Keratinocyte (primary cell): ENCODE results near the gene SPATA9.

Experiments
- EZH2 ChIP-seq: IDR thresholded peaks from one replicate; pipeline ENCODE4 v1.6.1; 2012; ENCODE audit warnings: inconsistent platforms, mild to moderate bottlenecking, low read length, moderate library complexity
- TF ChIP-seq, protein P1 (sequence below), 3 experiments: IDR thresholded peaks in 1 of 3; conservative IDR thresholded peaks in 1 of 3; optimal IDR thresholded peaks in 1 of 3; 2 replicates in 2 of 3; 3 replicates in 1 of 3; pipeline versions ENCODE3 to v1.5.1; 2011; ENCODE audit warnings: low read length in 3 of 3, mild to moderate bottlenecking in 3 of 3, moderate library complexity in 2 of 3, control low read depth in 1 of 3, inconsistent platforms in 1 of 3; ENCODE audit not compliant: insufficient read depth in 2 of 3; ENCODE audit errors: extremely low read depth in 1 of 3

DNA sequence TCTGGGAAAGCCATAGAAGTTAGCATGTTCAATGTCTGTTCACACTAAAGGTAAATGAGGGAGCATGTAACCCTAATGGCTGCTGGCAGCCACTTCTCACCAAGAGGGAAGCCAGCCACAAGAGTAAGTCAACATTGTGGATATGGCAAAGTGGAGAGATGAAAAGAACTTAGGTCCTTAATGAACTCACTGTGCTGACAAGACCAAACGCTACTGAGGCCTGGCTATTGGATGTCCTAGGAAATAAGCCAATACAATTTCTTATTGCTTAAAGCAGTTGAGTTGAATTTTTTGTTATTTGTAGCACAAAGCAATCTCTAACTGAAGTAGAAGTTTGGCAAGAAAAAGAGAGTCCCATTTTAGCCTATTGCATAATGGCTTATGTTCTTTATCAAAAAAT is 56.1 kb downstream of the SPATA9 start:
- TF ChIP-seq, protein P1, sequence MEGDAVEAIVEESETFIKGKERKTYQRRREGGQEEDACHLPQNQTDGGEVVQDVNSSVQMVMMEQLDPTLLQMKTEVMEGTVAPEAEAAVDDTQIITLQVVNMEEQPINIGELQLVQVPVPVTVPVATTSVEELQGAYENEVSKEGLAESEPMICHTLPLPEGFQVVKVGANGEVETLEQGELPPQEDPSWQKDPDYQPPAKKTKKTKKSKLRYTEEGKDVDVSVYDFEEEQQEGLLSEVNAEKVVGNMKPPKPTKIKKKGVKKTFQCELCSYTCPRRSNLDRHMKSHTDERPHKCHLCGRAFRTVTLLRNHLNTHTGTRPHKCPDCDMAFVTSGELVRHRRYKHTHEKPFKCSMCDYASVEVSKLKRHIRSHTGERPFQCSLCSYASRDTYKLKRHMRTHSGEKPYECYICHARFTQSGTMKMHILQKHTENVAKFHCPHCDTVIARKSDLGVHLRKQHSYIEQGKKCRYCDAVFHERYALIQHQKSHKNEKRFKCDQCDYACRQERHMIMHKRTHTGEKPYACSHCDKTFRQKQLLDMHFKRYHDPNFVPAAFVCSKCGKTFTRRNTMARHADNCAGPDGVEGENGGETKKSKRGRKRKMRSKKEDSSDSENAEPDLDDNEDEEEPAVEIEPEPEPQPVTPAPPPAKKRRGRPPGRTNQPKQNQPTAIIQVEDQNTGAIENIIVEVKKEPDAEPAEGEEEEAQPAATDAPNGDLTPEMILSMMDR (optimal IDR thresholded peaks at IDR 0.05 in 1 of 3, IDR thresholded peaks at IDR 0.05 in 1 of 3, conservative IDR thresholded peaks at IDR 0.05 in 1 of 3; ENCODE audit: extremely low read depth in 1 of 3, insufficient read depth in 2 of 3, low read length in 3 of 3): no peak
- TF ChIP-seq EZH2: no peak
